Muscle of leg (tissue), 16 donors: ENCODE measurements around the gene EGFR. TPM values are rescaled to one million over a fixed set of nuclear protein-coding genes. Genes with fewer than 3 reads are reported as not detected.

Experiments
- DNase-seq: peaks from one replicate; pipeline ENCODE4 v3.0.0; 2013
- H3K27ac ChIP-seq: one replicate; pipeline ENCODE4 v1.5.1; 2013; ENCODE audit warnings: mild to moderate bottlenecking, low read length, control low read depth
- H3K27me3 ChIP-seq: one replicate; pipeline ENCODE4 v1.6.1; 2013; ENCODE audit warnings: low read length; ENCODE audit not compliant: control insufficient read depth, insufficient read depth
- H3K36me3 ChIP-seq: one replicate; pipeline ENCODE4 v1.6.1; 2013; ENCODE audit warnings: low read length; ENCODE audit not compliant: control insufficient read depth, insufficient read depth
- H3K4me1 ChIP-seq: one replicate; pipeline ENCODE4 v1.6.1; 2013; ENCODE audit warnings: low read length; ENCODE audit not compliant: control insufficient read depth, insufficient read depth
- H3K4me3 ChIP-seq: one replicate; pipeline ENCODE4 v1.5.1; 2013; ENCODE audit warnings: low read length, control low read depth
- H3K9me3 ChIP-seq: replicated peaks from 2 replicates; pipeline ENCODE4 v1.6.1; 2013; ENCODE audit warnings: low read depth, low read length; ENCODE audit not compliant: control insufficient read depth
- WGBS: methylation state at CpG from one replicate; pipeline ENCODE4 v1.1.5; 2013; ENCODE audit warnings: missing lambda C conversion rate; ENCODE audit not compliant: insufficient coverage; 5-methylcytosine and 5-hydroxymethylcytosine counted together
- long read RNA-seq, 11 donors: transcript quantifications; one replicate each; lab custom pipeline, GENCODE V29; 2026
- polyA plus RNA-seq, 8 donors: library from polyadenylated mRNA; unstranded; fragments of 120-200 nt; gene quantifications; one replicate each; pipeline versions ENCODE4 v1.2.1 to v1.2.3, GENCODE V29; 2013; ENCODE audit warnings: inconsistent platforms in 1 of 8, low replicate concordance in 1 of 8; ENCODE audit not compliant: insufficient read length in 8 of 8, insufficient read depth in 1 of 8
- total RNA-seq: library from RNA; stranded (reverse); fragments of 120-200 nt; gene quantifications from one replicate; pipeline ENCODE4 v1.2.4, GENCODE V29; 2013

Gene EGFR
- total RNA-seq: 25.4 TPM
- polyA plus RNA-seq: 10 to 100 TPM; 18.6 to 42.8 (median 26.3) TPM
- long read RNA-seq, donor 1, full-length matches to known transcripts: 1 of 1 reads
- long read RNA-seq, donor 1, partial matches to known transcripts: 0 of 1 reads
- long read RNA-seq, donor 1, other reads (novel, unspliced or antisense): 0 of 1 reads
- long read RNA-seq, donor 2: 0 reads
- long read RNA-seq, donor 3, full-length matches to known transcripts: 2 of 2 reads
- long read RNA-seq, donor 3, partial matches to known transcripts: 0 of 2 reads
- long read RNA-seq, donor 3, other reads (novel, unspliced or antisense): 0 of 2 reads
- long read RNA-seq, donor 4, full-length matches to known transcripts: 1 of 1 reads
- long read RNA-seq, donor 4, partial matches to known transcripts: 0 of 1 reads
- long read RNA-seq, donor 4, other reads (novel, unspliced or antisense): 0 of 1 reads
- long read RNA-seq, donor 5, full-length matches to known transcripts: 5 of 18 reads
- long read RNA-seq, donor 5, partial matches to known transcripts: 13 of 18 reads
- long read RNA-seq, donor 5, other reads (novel, unspliced or antisense): 0 of 18 reads
- long read RNA-seq, donor 6, full-length matches to known transcripts: 3 of 3 reads
- long read RNA-seq, donor 6, partial matches to known transcripts: 0 of 3 reads
- long read RNA-seq, donor 6, other reads (novel, unspliced or antisense): 0 of 3 reads
- long read RNA-seq, donor 7, full-length matches to known transcripts: 6 of 25 reads
- long read RNA-seq, donor 7, partial matches to known transcripts: 19 of 25 reads
- long read RNA-seq, donor 7, other reads (novel, unspliced or antisense): 0 of 25 reads
- long read RNA-seq, donor 8: 0 reads
- long read RNA-seq, donor 9, full-length matches to known transcripts: 3 of 3 reads
- long read RNA-seq, donor 9, partial matches to known transcripts: 0 of 3 reads
- long read RNA-seq, donor 9, other reads (novel, unspliced or antisense): 0 of 3 reads
- long read RNA-seq, donor 10, full-length matches to known transcripts: 2 of 2 reads
- long read RNA-seq, donor 10, partial matches to known transcripts: 0 of 2 reads
- long read RNA-seq, donor 10, other reads (novel, unspliced or antisense): 0 of 2 reads
- long read RNA-seq, donor 11, full-length matches to known transcripts: 1 of 1 reads
- long read RNA-seq, donor 11, partial matches to known transcripts: 0 of 1 reads
- long read RNA-seq, donor 11, other reads (novel, unspliced or antisense): 0 of 1 reads

- Histone ChIP-seq H3K27ac (peak within 1 kb of the TSS; percentile 53), H3K9me3 (no peaks in the 10 kb centered on the region), H3K4me1 (peaks cover 22% of the 10 kb centered on the region), H3K36me3 (no peaks in the 10 kb centered on the region), H3K4me3 (peak within 1 kb of the TSS; percentile 76), H3K27me3 (peaks cover 26% of the 10 kb centered on the region)
- WGBS: 3% methylated on average over 78 of the region's 80 CpGs
- DNase-seq: peak; percentile 95
Observed at GRCh38 chr7:55018361-55019190, at the start of gene EGFR. Gene EGFR, plus strand, starts transcription at chr7:55019017. Its CDS starts 261 bp downstream, at chr7:55019278.

DNA sequence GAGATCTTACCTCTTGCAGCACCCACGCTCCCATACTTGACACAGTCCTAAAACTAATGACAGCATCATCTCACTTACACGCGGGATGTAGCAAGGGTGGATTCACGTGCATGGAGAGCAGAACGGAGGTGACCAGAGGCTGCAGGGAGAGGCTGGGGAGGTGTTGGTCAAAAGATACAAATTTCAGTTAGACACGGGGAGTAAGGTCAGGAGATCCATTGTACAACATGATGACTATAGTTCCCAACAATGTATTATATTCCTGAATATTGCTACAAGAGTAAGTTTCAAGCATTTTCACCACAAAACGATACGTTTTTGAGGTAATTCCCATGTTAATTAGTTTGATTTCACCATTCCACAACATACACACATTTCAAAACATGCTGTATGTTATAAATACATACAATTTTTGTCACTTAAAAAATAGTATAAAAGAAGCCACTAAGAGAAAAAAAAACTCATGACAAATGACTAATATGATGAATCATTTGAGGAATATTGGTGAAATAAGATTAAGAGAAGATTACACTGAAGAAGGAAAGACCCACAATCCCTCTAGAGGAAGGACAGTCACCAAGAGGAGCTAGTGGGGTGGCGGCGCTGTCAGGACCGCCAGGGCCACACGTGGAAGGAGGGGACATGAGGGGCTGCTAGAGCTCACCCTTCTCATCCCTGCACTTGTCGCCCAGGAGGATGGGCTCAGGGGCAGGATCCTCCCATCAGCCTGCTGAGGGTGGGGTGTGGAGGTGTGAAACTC is 49.4 kb upstream of the EGFR start:
- Histone ChIP-seq H3K9me3 (peaks cover 4% of the 10 kb centered on the region), H3K4me3 (no peak overlapping the region)
- 64% methylated on average over 4 of the region's 13 CpGs for WGBS

DNA sequence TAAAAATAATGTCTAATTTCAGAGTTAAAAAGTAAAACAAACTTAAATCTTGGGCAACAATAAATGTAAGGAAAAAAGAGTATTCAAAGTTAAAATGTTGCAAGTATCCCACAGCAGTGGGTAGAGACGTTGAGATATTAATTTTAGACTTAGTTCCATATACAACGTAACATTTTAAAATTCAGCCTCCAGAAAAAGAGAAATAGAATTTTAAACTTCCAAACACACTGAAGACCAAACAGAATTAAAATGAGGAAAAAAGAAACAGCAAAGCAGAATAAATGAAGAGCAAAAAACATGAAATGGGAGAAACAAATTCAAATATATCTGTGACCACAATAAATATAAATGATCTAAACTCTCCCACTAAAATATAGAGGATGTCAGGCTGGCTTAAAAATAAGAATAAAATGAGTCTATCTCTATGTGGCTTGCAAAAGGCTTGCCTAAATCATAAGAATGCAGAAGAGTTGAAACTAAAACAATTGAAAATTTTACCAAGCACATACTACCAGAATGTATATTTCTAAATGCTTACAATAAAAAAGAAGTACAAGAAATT is 46.0 kb upstream of the EGFR start:
- H3K36me3 ChIP-seq: no peaks in the 10 kb centered on the region

More for the DNA sequence above, 49.4 kb upstream of the EGFR start:
- no peak overlapping the region for H3K27ac ChIP-seq
- DNase-seq: no peak
- no peaks in the 10 kb centered on the region for H3K36me3 ChIP-seq
- no peaks in the 10 kb centered on the region for H3K4me1 ChIP-seq
- H3K27me3 ChIP-seq: no peaks in the 10 kb centered on the region

GRCh38 chr7:54978364-54979116 is 40.3 kb upstream of the EGFR start:
- Histone ChIP-seq H3K4me1 (no peaks in the 10 kb centered on the region), H3K27me3 (no peaks in the 10 kb centered on the region), H3K9me3 (no peaks in the 10 kb centered on the region), H3K4me3 (no peak overlapping the region), H3K27ac (no peak overlapping the region), H3K36me3 (no peaks in the 10 kb centered on the region)
- no peak for DNase-seq
- 69% methylated on average over 8 of the region's 9 CpGs for WGBS

More for the DNA sequence above, 46.0 kb upstream of the EGFR start:
- no peak for DNase-seq
- no peak overlapping the region for H3K4me3 ChIP-seq
- no peaks in the 10 kb centered on the region for H3K27me3 ChIP-seq
- no peaks in the 10 kb centered on the region for H3K4me1 ChIP-seq
- H3K27ac ChIP-seq: no peak overlapping the region
- no CpG with 5 or more reads among the region's 2 CpGs for WGBS
- H3K9me3 ChIP-seq: peaks cover 4% of the 10 kb centered on the region

- H3K27ac ChIP-seq: no peak overlapping the region
- no peak overlapping the region for H3K4me3 ChIP-seq
- no peaks in the 10 kb centered on the region for H3K27me3 ChIP-seq
- no peaks in the 10 kb centered on the region for H3K9me3 ChIP-seq
- H3K4me1 ChIP-seq: peaks cover 2% of the 10 kb centered on the region
- H3K36me3 ChIP-seq: no peaks in the 10 kb centered on the region
- 93% methylated on average over 5 of the region's 14 CpGs for WGBS
- no peak for DNase-seq
Observed at GRCh38 chr7:54980521-54980920, 38.3 kb upstream of the EGFR start.

- no peak for DNase-seq
- H3K27me3 ChIP-seq: no peaks in the 10 kb centered on the region
- 84% methylated on average over 6 of the region's 11 CpGs for WGBS
- H3K4me3 ChIP-seq: no peak overlapping the region
- peaks cover 3% of the 10 kb centered on the region for H3K4me1 ChIP-seq
- no peaks in the 10 kb centered on the region for H3K9me3 ChIP-seq
- H3K27ac ChIP-seq: no peak overlapping the region
- no peaks in the 10 kb centered on the region for H3K36me3 ChIP-seq
Observed at GRCh38 chr7:54981913-54982312, 36.9 kb upstream of the EGFR start.

GRCh38 chr7:54985426-54986330 is 33.1 kb upstream of the EGFR start:
- DNase-seq: no peak

More at GRCh38 chr7:54985426-54986330, 33.1 kb upstream of the EGFR start:
- no peak overlapping the region for H3K27ac ChIP-seq
- H3K36me3 ChIP-seq: no peaks in the 10 kb centered on the region
- H3K4me3 ChIP-seq: no peak overlapping the region
- 64% methylated on average over 4 of the region's 7 CpGs for WGBS
- no peaks in the 10 kb centered on the region for H3K27me3 ChIP-seq
- peaks cover 3% of the 10 kb centered on the region for H3K4me1 ChIP-seq
- no peaks in the 10 kb centered on the region for H3K9me3 ChIP-seq
